HPDE6-E6E7 (cell line): ENCODE measurements around the gene ZNF286A.
"Not testable (repeated sequence)": the region's sequence is repeated elsewhere in the genome, so short reads cannot be mapped to it uniquely, and the experiment has no call there.

Experiments
- DNase-seq: peaks from one replicate; pipeline ENCODE4 v3.0.0; 2011; ENCODE audit warnings: missing footprints; ENCODE audit errors: extremely low spot score

ZNF286A gene

GRCh38 chr17:15698967-15699366 lies 585 bp upstream of the ZNF286A start:
- not testable (repeated sequence) for DNase-seq

- DNase-seq, result not testable (repeated sequence)
Measured at GRCh38 chr17:15699937-15700336, 385 bp downstream of the ZNF286A start.

- DNase-seq, result not testable (repeated sequence)
Measured at GRCh38 chr17:15704239-15704638, 4.7 kb downstream of the ZNF286A start.

GRCh38 chr17:15704813-15705212 lies 5.3 kb downstream of the ZNF286A start:
- not testable (repeated sequence) for DNase-seq

- not testable (repeated sequence) for DNase-seq
Measured at GRCh38 chr17:15708879-15709278, 9.3 kb downstream of the ZNF286A start.

GRCh38 chr17:15716601-15717563 lies 17.3 kb downstream of the ZNF286A start:
- DNase-seq, result not testable (repeated sequence)

- DNase-seq, result not testable (repeated sequence)
Measured at GRCh38 chr17:15730535-15730934, 31.0 kb downstream of the ZNF286A start.

- DNase-seq, result not testable (repeated sequence)
Measured at GRCh38 chr17:15731900-15732299, 32.3 kb downstream of the ZNF286A start, which contains the start of gene TBC1D26. Gene TBC1D26 (plus strand): TSS chr17:15732283. CDS start chr17:15735349, 3,066 bp downstream.

GRCh38 chr17:15733174-15733789 lies 33.7 kb downstream of the ZNF286A start:
- DNase-seq, result not testable (repeated sequence)

- DNase-seq, result not testable (repeated sequence)
Measured at GRCh38 chr17:15736578-15736977, 37.0 kb downstream of the ZNF286A start.

GRCh38 chr17:15738066-15738465 lies 38.5 kb downstream of the ZNF286A start:
- DNase-seq, result no peak

- DNase-seq, result not testable (repeated sequence)
Measured at GRCh38 chr17:15739259-15739658, 39.7 kb downstream of the ZNF286A start.

- DNase-seq, result not testable (repeated sequence)
Measured at GRCh38 chr17:15740041-15740440, 40.5 kb downstream of the ZNF286A start.

- DNase-seq, result no peak
Measured at GRCh38 chr17:15740570-15741120, 41.1 kb downstream of the ZNF286A start.

- DNase-seq, result no peak
Measured at GRCh38 chr17:15741624-15742023, 42.1 kb downstream of the ZNF286A start.

- DNase-seq, result no peak
Measured at GRCh38 chr17:15742051-15742795, 42.7 kb downstream of the ZNF286A start.

GRCh38 chr17:15742921-15743320 lies 43.4 kb downstream of the ZNF286A start:
- DNase-seq, result no peak

- DNase-seq, result no peak
Measured at GRCh38 chr17:15744074-15744676, 44.6 kb downstream of the ZNF286A start.

- DNase-seq, result no peak
Measured at GRCh38 chr17:15744885-15745284, 45.3 kb downstream of the ZNF286A start.

- not testable (repeated sequence) for DNase-seq
Measured at GRCh38 chr17:15749403-15749802, 49.9 kb downstream of the ZNF286A start.
